Measurements from ENCODE around the gene ZNF593OS. TPM values are rescaled to one million over a fixed set of nuclear protein-coding genes. Genes with fewer than 3 reads are reported as not detected.

Gene ZNF593OS
- total and polyA plus RNA-seq, 10 of the 15 experiments (the other 5 are each of a cell fraction or from before 2014, with no cell fraction given) = 0.16 to 1.7 (median 0.59) TPM; not detected in 6

DNA sequence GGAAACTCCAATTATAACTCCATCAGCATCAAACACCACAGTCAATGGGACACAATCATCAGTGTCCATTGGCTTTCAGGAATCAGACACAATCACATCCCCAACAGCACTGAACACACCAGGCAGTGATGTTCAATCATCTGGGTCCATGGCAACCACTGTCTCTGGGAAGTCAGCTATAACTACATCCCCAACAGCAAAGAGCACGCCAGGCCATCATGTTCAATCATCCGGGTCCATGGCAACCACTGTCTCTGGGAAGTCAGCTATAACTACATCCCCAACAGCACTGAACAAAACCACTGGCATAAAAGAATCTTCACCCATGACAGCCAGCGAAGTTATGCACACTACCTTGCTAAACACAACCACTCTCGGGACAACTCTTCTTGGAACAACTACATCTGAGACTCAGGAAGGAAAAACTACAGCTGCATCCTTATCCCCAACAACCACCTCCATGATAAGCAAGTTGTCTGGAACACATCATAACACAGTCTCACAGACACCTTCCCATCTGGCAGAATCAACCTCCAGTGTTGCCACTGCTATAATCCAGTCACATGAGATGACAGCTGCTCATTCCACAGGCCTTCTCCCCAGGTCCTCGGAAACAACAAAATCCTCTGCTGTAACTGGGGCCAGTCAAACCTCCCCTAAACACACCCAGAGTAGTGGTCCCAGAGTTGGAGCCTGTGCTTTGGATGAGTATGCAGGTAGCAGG lies 38.7 kb upstream of the ZNF593OS start:
- FAIRE-seq = no peak
- Histone ChIP-seq H3K79me2 (ENCODE audit: control insufficient read depth, insufficient read depth, low read length) (no peaks in the 10 kb centered on the region), H2AFZ (ENCODE audit: control insufficient read depth, low read depth, low read length) (no peak overlapping the region), H3K4me3 (no peak overlapping the region), H3K27ac (ENCODE audit: control insufficient read depth, insufficient read depth) (no peak overlapping the region), H3K9ac (ENCODE audit: control insufficient read depth, insufficient read depth, low read length) (no peak overlapping the region), H4K20me1 (ENCODE audit: control insufficient read depth, insufficient read depth) (no peaks in the 10 kb centered on the region), H3K4me1 (ENCODE audit: control insufficient read depth, insufficient read depth, low read length) (no peaks in the 10 kb centered on the region), H3K9me3 (replicated peaks; ENCODE audit: control insufficient read depth, insufficient read depth, low read length) (no peaks in the 10 kb centered on the region), H3K4me2 (ENCODE audit: control insufficient read depth, insufficient read depth) (no peak overlapping the region), H3K27me3 (replicated peaks in 1 of 2; ENCODE audit: control insufficient read depth in 2 of 2, insufficient read depth in 2 of 2, low read length in 1 of 2) (no peaks in the 10 kb centered on the region), H3K36me3 (ENCODE audit: control insufficient read depth in 2 of 2, insufficient read depth in 2 of 2, low read length in 1 of 2) (no peaks in the 10 kb centered on the region)
- ChIA-PET SMC1A (ENCODE audit: uncharacterized antibody, unreplicated experiment) (no interaction called here), RAD21 (ENCODE audit: unreplicated experiment) (no interaction called here), POLR2A (no interaction called here), CTCF (interaction anchor here (1.8 kb wide), 1 partner anchor 24 kb away, joined by 6 read pairs; the partner anchor contains the start of gene CEP85)
- no TSS peak for BruUV-seq (replicated peaks)
- intact Hi-C loops (cut with micrococcal nuclease; ENCODE audit: unreplicated experiment) (no loop called here), in situ Hi-C loops (cut with MboI) (no loop called here)
- 28% methylated on average over 5 of the region's 5 CpGs for WGBS (ENCODE audit: insufficient coverage, insufficient replicate concordance, low lambda C conversion rate, missing lambda C conversion rate)
- no peak for ATAC-seq
- no peak for DNase-seq (ENCODE audit: low read depth, low spot score)
- TF ChIP-seq, protein P1, sequence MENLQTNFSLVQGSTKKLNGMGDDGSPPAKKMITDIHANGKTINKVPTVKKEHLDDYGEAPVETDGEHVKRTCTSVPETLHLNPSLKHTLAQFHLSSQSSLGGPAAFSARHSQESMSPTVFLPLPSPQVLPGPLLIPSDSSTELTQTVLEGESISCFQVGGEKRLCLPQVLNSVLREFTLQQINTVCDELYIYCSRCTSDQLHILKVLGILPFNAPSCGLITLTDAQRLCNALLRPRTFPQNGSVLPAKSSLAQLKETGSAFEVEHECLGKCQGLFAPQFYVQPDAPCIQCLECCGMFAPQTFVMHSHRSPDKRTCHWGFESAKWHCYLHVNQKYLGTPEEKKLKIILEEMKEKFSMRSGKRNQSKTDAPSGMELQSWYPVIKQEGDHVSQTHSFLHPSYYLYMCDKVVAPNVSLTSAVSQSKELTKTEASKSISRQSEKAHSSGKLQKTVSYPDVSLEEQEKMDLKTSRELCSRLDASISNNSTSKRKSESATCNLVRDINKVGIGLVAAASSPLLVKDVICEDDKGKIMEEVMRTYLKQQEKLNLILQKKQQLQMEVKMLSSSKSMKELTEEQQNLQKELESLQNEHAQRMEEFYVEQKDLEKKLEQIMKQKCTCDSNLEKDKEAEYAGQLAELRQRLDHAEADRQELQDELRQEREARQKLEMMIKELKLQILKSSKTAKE (IDR thresholded peaks at IDR 0.05; ENCODE audit: low read depth, poor library complexity, severe bottlenecking) = no peak
- no peak for TF ChIP-seq BMI1 (IDR thresholded peaks at IDR 0.05; ENCODE audit: borderline replicate concordance)
- TF ChIP-seq, protein P2, sequence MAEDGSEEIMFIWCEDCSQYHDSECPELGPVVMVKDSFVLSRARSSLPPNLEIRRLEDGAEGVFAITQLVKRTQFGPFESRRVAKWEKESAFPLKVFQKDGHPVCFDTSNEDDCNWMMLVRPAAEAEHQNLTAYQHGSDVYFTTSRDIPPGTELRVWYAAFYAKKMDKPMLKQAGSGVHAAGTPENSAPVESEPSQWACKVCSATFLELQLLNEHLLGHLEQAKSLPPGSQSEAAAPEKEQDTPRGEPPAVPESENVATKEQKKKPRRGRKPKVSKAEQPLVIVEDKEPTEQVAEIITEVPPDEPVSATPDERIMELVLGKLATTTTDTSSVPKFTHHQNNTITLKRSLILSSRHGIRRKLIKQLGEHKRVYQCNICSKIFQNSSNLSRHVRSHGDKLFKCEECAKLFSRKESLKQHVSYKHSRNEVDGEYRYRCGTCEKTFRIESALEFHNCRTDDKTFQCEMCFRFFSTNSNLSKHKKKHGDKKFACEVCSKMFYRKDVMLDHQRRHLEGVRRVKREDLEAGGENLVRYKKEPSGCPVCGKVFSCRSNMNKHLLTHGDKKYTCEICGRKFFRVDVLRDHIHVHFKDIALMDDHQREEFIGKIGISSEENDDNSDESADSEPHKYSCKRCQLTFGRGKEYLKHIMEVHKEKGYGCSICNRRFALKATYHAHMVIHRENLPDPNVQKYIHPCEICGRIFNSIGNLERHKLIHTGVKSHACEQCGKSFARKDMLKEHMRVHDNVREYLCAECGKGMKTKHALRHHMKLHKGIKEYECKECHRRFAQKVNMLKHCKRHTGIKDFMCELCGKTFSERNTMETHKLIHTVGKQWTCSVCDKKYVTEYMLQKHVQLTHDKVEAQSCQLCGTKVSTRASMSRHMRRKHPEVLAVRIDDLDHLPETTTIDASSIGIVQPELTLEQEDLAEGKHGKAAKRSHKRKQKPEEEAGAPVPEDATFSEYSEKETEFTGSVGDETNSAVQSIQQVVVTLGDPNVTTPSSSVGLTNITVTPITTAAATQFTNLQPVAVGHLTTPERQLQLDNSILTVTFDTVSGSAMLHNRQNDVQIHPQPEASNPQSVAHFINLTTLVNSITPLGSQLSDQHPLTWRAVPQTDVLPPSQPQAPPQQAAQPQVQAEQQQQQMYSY (CRISPR knock-in tag; IDR thresholded peaks at IDR 0.05) = no peak
- TF ChIP-seq, protein P3, sequence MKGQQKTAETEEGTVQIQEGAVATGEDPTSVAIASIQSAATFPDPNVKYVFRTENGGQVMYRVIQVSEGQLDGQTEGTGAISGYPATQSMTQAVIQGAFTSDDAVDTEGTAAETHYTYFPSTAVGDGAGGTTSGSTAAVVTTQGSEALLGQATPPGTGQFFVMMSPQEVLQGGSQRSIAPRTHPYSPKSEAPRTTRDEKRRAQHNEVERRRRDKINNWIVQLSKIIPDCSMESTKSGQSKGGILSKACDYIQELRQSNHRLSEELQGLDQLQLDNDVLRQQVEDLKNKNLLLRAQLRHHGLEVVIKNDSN (IDR thresholded peaks at IDR 0.05; ENCODE audit: borderline replicate concordance, extremely low read length, insufficient read depth, low read depth, low read length) = no peak
- no peak for TF ChIP-seq CHD4 (IDR thresholded peaks at IDR 0.05)
- TF ChIP-seq BCL11A (IDR thresholded peaks at IDR 0.05; ENCODE audit: low read depth, low read length) = no peak
- no peak for TF ChIP-seq NR2C2 (IDR thresholded peaks at IDR 0.05; ENCODE audit: borderline replicate concordance, control insufficient read depth, insufficient read length, low read depth)
- TF ChIP-seq, protein P4, sequence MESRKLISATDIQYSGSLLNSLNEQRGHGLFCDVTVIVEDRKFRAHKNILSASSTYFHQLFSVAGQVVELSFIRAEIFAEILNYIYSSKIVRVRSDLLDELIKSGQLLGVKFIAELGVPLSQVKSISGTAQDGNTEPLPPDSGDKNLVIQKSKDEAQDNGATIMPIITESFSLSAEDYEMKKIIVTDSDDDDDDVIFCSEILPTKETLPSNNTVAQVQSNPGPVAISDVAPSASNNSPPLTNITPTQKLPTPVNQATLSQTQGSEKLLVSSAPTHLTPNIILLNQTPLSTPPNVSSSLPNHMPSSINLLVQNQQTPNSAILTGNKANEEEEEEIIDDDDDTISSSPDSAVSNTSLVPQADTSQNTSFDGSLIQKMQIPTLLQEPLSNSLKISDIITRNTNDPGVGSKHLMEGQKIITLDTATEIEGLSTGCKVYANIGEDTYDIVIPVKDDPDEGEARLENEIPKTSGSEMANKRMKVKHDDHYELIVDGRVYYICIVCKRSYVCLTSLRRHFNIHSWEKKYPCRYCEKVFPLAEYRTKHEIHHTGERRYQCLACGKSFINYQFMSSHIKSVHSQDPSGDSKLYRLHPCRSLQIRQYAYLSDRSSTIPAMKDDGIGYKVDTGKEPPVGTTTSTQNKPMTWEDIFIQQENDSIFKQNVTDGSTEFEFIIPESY (IDR thresholded peaks at IDR 0.05) = no peak
- TF ChIP-seq PAX5 (IDR thresholded peaks at IDR 0.05; ENCODE audit: borderline replicate concordance, low read depth, low read length) = no peak
- TF ChIP-seq MTA2 (IDR thresholded peaks at IDR 0.05; ENCODE audit: low read depth) = no peak
- TF ChIP-seq RB1 (IDR thresholded peaks at IDR 0.05; ENCODE audit: borderline replicate concordance) = no peak
- TF ChIP-seq ZNF622 (IDR thresholded peaks at IDR 0.05) = no peak
- TF ChIP-seq RELA (IDR thresholded peaks at IDR 0.05; ENCODE audit: borderline replicate concordance, partially characterized antibody) = no peak

All from GM12878 (cell line).